Measurements from ENCODE around the gene ACO1.

GRCh38 chr9:32414856-32415255 lies 30.4 kb downstream of the ACO1 start:
- TF ChIP-seq CTCF (IDR thresholded peaks at IDR 0.05; ENCODE audit: insufficient read depth, low read length, poor library complexity, severe bottlenecking), result no peak
- no peak for TF ChIP-seq EZH2phosphoT487 (conservative IDR thresholded peaks at IDR 0.05; ENCODE audit: low read length)
